Esophagus (tissue), 2 donors: ENCODE measurements around the gene ATP9B. TPM values are rescaled to one million over a fixed set of nuclear protein-coding genes. Genes with fewer than 3 reads are reported as not detected.
"Not testable (repeated sequence)": the region's sequence is repeated elsewhere in the genome, so short reads cannot be mapped to it uniquely, and the experiment has no call there.

Experiments
- H3K27ac ChIP-seq, 2 donors: one replicate each; pipeline ENCODE4 v1.5.1; 2013; ENCODE audit warnings: low read depth in 2 of 2, mild to moderate bottlenecking in 2 of 2, inconsistent platforms in 1 of 2, low read length in 1 of 2, moderate library complexity in 1 of 2
- H3K27me3 ChIP-seq, 2 donors: one replicate each; pipeline ENCODE4 v1.6.1; 2013; ENCODE audit warnings: low read length in 2 of 2, control low read depth in 1 of 2, mild to moderate bottlenecking in 1 of 2; ENCODE audit not compliant: insufficient read depth in 2 of 2, control insufficient read depth in 1 of 2
- H3K36me3 ChIP-seq, 2 donors: one replicate each; pipeline ENCODE4 v1.6.1; 2013; ENCODE audit warnings: low read length in 1 of 2; ENCODE audit not compliant: control insufficient read depth in 2 of 2, insufficient read depth in 2 of 2
- H3K4me1 ChIP-seq, 2 donors: one replicate each; pipeline ENCODE4 v1.6.1; 2013; ENCODE audit warnings: low read length in 1 of 2; ENCODE audit not compliant: control insufficient read depth in 2 of 2, insufficient read depth in 2 of 2
- H3K4me3 ChIP-seq, 2 donors: one replicate each; pipeline ENCODE4 v1.5.1; 2013; ENCODE audit warnings: low read length in 2 of 2, mild to moderate bottlenecking in 2 of 2, low read depth in 1 of 2, moderate library complexity in 1 of 2
- H3K9me3 ChIP-seq, 2 donors: one replicate each; pipeline ENCODE4 v1.6.1; 2013; ENCODE audit warnings: mild to moderate bottlenecking in 2 of 2, low read depth in 1 of 2, low read length in 1 of 2, moderate library complexity in 1 of 2; ENCODE audit not compliant: control insufficient read depth in 2 of 2, insufficient read depth in 1 of 2
- WGBS, 2 donors: extraction: QIAGEN DNeasy Blood & Tissue Kit; methylation state at CpG; one replicate each; pipeline ENCODE4 v1.1.7; 2013; 5-methylcytosine and 5-hydroxymethylcytosine counted together
- polyA plus RNA-seq, 2 donors: library from polyadenylated mRNA; stranded (reverse); fragments of 200-250 nt; gene quantifications; one replicate each; pipeline ENCODE4 v1.2.3, GENCODE V29; 2013
- donor health status: healthy with polysubstance abuse.
- donor health status: Bipolar disorder and iron deficiency.

The ATP9B gene
- polyA plus RNA-seq, 2 donors: 9.6 to 10.5 TPM

GRCh38 chr18:79320216-79320850, 251.1 kb downstream of the ATP9B start:
- H3K4me1 ChIP-seq: no peaks in the 10 kb centered on the region
- 86 to 88% methylated on average over 15 of the region's 15 CpGs for WGBS, 2 donors
- no peaks in the 10 kb centered on the region for H3K27me3 ChIP-seq
- no peak overlapping the region for H3K4me3 ChIP-seq
- H3K36me3 ChIP-seq: peaks cover 2 to 11% of the 10 kb centered on the region in 2 donors
- no peak overlapping the region for H3K27ac ChIP-seq
- H3K9me3 ChIP-seq: peaks cover 0 to 2% of the 10 kb centered on the region in 2 donors

- H3K27me3 ChIP-seq: no peaks in the 10 kb centered on the region
- H3K4me3 ChIP-seq: no peak overlapping the region
- 77 to 82% methylated on average over 17 of the region's 17 CpGs for WGBS, 2 donors
- H3K4me1 ChIP-seq: no peaks in the 10 kb centered on the region
- peaks cover 0 to 2% of the 10 kb centered on the region in 2 donors for H3K9me3 ChIP-seq
- H3K27ac ChIP-seq: no peak overlapping the region
- H3K36me3 ChIP-seq: peaks cover 2 to 11% of the 10 kb centered on the region in 2 donors
These were observed 252.6 kb downstream of the ATP9B start for GRCh38 chr18:79321625-79322405.

GRCh38 chr18:79322441-79322840, 253.2 kb downstream of the ATP9B start:
- H3K27ac ChIP-seq: no peak overlapping the region
- no peaks in the 10 kb centered on the region for H3K4me1 ChIP-seq
- 80 to 84% methylated on average over 3 of the region's 3 CpGs for WGBS, 2 donors
- H3K27me3 ChIP-seq: no peaks in the 10 kb centered on the region
- peaks cover 0 to 2% of the 10 kb centered on the region in 2 donors for H3K9me3 ChIP-seq
- no peak overlapping the region for H3K4me3 ChIP-seq
- peaks cover 2 to 11% of the 10 kb centered on the region in 2 donors for H3K36me3 ChIP-seq

DNA sequence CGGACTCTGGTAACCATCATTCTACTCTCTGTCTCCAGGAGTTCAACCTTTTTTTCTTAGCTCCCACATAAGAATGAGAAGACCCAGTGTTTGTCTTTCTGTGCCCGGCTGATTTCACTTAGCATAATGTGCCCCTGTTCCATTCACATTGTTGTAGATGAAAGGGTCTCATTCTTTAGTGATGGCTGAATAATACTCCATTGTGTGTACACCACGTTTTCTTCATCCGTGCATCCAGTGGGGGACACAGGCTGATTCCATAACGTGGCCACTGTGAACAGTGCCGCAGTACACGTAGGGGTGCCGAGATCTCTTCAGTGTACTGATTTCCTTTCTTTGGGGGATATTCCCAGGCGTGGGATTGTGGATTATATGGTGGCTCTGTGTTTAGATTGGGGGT, 254.3 kb downstream of the ATP9B start:
- peaks cover 2 to 11% of the 10 kb centered on the region in 2 donors for H3K36me3 ChIP-seq
- H3K9me3 ChIP-seq: peaks cover 0 to 7% of the 10 kb centered on the region in 2 donors
- H3K4me3 ChIP-seq: no peak overlapping the region
- 92 to 95% methylated on average over 9 of the region's 9 CpGs for WGBS, 2 donors
- H3K4me1 ChIP-seq: no peaks in the 10 kb centered on the region
- no peak overlapping the region for H3K27ac ChIP-seq
- H3K27me3 ChIP-seq: no peaks in the 10 kb centered on the region

DNA sequence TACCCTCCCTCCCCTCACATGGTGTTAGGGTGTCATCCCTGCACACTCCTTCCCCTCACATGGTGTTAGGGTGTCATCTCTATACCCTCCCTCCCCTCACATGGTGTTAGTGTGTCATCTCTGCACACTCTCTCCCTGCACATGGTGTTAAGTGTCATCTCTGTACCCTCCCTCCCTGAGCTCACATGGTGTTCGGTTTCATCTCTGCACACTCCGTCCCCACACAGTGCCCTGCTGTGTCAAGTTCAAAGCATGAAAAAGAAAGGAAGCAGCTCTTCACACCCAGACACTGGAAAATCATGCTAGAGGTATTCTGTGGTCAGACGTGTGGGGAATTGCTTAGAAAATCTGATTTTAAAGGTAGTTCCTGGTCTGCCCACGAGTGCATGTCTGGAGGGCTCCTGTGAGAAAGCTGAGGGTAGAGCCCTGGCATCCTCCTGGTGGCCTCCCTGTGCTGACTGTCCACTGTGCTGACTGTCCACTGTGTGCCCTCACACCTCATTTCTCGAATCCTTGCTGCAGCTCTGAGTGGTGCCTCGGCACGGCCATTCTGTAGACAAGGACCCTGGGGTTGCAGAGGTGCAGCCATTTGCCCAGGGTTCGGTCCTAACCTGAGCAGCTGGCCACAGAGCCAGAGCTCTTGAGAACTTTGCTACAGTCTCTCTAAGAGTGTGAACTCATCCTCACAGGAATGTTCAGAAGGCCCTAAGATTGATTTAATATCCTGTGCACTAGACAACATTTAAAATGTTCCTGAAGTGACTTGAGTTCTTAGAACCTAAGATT, 257.4 kb downstream of the ATP9B start:
- peaks cover 2 to 21% of the 10 kb centered on the region in 2 donors for H3K36me3 ChIP-seq
- H3K4me3 ChIP-seq: no peak overlapping the region
- peaks cover 0 to 7% of the 10 kb centered on the region in 2 donors for H3K9me3 ChIP-seq
- 95% methylated on average over 8 of the region's 8 CpGs for WGBS, 2 donors
- no peaks in the 10 kb centered on the region for H3K27me3 ChIP-seq
- H3K27ac ChIP-seq: no peak overlapping the region
- H3K4me1 ChIP-seq: no peaks in the 10 kb centered on the region

DNA sequence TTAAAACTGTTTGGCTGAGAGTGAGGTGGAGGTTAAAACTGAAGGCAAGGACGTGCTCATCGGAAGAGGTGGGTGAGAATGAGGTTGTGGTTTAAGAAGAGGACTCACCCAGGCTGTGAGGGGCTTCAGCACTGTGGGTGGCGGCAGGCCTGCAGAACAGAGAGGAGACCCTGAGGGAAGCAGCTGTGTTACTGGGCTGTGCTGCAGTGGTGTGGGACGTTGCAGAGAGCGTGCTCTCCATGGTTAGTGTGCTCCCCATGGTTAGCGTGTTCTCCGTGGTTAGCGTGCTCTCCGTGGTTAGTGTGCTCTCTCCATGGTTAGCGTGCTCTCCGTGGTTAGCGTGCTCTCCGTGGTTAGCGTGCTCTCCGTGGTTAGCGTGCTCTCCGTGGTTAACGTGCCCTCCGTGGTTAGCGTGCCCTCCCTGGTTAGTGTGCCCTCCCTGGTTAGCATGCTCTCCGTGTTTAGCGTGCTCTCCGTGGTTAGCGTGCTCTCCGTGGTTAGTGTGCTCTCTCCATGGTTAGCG, 258.1 kb downstream of the ATP9B start:
- H3K36me3 ChIP-seq: peaks cover 2 to 17% of the 10 kb centered on the region in 2 donors
- WGBS, 2 donors: 95 to 97% methylated on average over 26 of the region's 26 CpGs
- H3K27me3 ChIP-seq: no peaks in the 10 kb centered on the region
- no peak overlapping the region for H3K27ac ChIP-seq
- H3K4me3 ChIP-seq: no peak overlapping the region
- peaks cover 0 to 7% of the 10 kb centered on the region in 2 donors for H3K9me3 ChIP-seq
- H3K4me1 ChIP-seq: no peaks in the 10 kb centered on the region

DNA sequence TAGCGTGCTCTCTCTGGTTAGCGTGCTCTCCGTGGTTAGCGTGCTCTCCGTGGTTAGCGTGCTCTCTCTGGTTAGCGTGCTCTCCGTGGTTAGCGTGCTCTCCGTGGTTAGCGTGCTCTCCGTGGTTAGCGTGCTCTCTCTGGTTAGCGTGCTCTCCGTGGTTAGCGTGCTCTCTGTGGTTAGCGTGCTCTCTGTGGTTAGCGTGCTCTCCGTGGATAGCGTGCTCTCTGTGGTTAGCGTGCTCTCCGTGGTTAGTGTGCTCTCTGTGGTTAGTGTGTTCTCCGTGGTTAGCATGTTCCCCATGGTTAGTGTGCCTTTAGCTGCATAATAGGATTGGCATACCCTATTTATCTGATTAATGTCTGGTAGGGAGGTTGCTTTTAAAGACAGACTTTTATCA, 258.7 kb downstream of the ATP9B start:
- WGBS, 2 donors: 90 to 94% methylated on average over 23 of the region's 23 CpGs
- H3K27ac ChIP-seq, H3K4me1 ChIP-seq, H3K9me3 ChIP-seq, H3K27me3 ChIP-seq, H3K4me3 ChIP-seq: not testable (repeated sequence)
- H3K36me3 ChIP-seq: peaks cover 2 to 15% of the 10 kb centered on the region in 2 donors

DNA sequence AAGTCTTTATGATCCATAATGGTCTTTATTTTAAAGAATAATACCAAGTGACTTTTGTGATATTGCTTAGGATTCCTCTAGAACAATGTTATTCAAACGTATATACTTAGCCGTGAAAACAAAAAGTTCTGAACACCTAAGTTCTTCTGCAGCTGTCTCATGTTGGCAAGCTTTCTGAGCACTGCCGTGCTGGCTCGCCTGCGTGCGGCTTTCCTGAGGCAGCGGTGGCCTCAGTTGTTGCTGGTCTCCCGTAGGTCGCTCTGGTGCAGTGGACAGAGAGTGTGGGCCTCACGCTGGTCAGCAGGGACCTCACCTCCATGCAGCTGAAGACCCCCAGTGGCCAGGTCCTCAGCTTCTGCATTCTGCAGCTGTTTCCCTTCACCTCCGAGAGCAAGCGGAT, 259.7 kb downstream of the ATP9B start:
- Histone ChIP-seq H3K4me3 (no peak overlapping the region), H3K27me3 (no peaks in the 10 kb centered on the region), H3K36me3 (peaks cover 0 to 12% of the 10 kb centered on the region in 2 donors), H3K9me3 (peaks cover 0 to 5% of the 10 kb centered on the region in 2 donors), H3K27ac (no peak overlapping the region), H3K4me1 (no peaks in the 10 kb centered on the region)
- WGBS, 2 donors: 94 to 97% methylated on average over 12 of the region's 12 CpGs

- no peaks in the 10 kb centered on the region for H3K4me1 ChIP-seq
- WGBS, 2 donors: 92 to 93% methylated on average over 9 of the region's 9 CpGs
- no peak overlapping the region for H3K4me3 ChIP-seq
- H3K27me3 ChIP-seq: no peaks in the 10 kb centered on the region
- peaks cover 0 to 16% of the 10 kb centered on the region in 2 donors for H3K36me3 ChIP-seq
- no peak overlapping the region for H3K27ac ChIP-seq
- H3K9me3 ChIP-seq: peaks cover 0 to 5% of the 10 kb centered on the region in 2 donors
These were observed 260.6 kb downstream of the ATP9B start for GRCh38 chr18:79329786-79330185.
